A375 (cell line): ENCODE data around the gene A1CF. TPM values are rescaled to one million over a fixed set of nuclear protein-coding genes. Genes with fewer than 3 reads are reported as not detected.

Experiments
- total RNA-seq: library from RNA; depleted of rRNA; stranded (reverse); fragments of >200 nt; shearing (Covaris generic); gene quantifications from 2 replicates; pipeline ENCODE4 v1.2.3, GENCODE V29; 2014; rRNA removed

Gene A1CF
- total RNA-seq = 0.11 TPM in 1 of 2 replicates, not detected in the other

GRCh38 chr10:50885097-50885859 is at the start of gene A1CF:
A1CF (minus strand) TSS chr10:50885627; CDS start chr10:50859940, 25,687 bp downstream.

Other genes starting within 250 kb of the A1CF start
- 4.3 and 9.1 TPM in 2 replicates for gene ASAH2B, start 145.7 kb downstream of the A1CF start, total RNA-seq
- 1.1 and 1.3 TPM in 2 replicates for gene PRKG1, start 188.9 kb upstream of the A1CF start, total RNA-seq